GM19372 (cell line): ENCODE measurements around the gene FOXD4L3.
"Not testable (repeated sequence)": the region's sequence is repeated elsewhere in the genome, so short reads cannot be mapped to it uniquely, and the experiment has no call there.

ENCODE experiments used
- ATAC-seq: cut with Tn5 transposase; IDR thresholded peaks from one replicate; pipeline ENCODE4 v1.9.1; 2021; ENCODE audit warnings: mild to moderate bottlenecking, low read depth, moderate library complexity; ENCODE audit not compliant: unreplicated experiment

The FOXD4L3 gene

GRCh38 chr9:68343242-68343641, 40.6 kb downstream of the FOXD4L3 start:
- not testable (repeated sequence) for ATAC-seq

GRCh38 chr9:68343992-68344391, 41.3 kb downstream of the FOXD4L3 start:
- ATAC-seq = not testable (repeated sequence)

- ATAC-seq = not testable (repeated sequence)
These were observed 49.0 kb downstream of the FOXD4L3 start for GRCh38 chr9:68351689-68352088.
